Hippocampal formation (tissue), 2 donors: ENCODE data around the gene CD99L2.
A peak's percentile ranks its signal among the peaks of the same experiment; 100 is the strongest.

Experiments used
- DNase-seq, 2 donors: peaks; one replicate each; lab custom pipeline; 2025; lab: John Stamatoyannopoulos, UW

The CD99L2 gene

GRCh38 chrX:150781677-150782076 lies 116.8 kb downstream of the CD99L2 start:
- no peak for DNase-seq

- DNase-seq: no peak
Measured at GRCh38 chrX:150779385-150779784, 119.1 kb downstream of the CD99L2 start.

GRCh38 chrX:150777328-150777992 lies 121.0 kb downstream of the CD99L2 start:
- DNase-seq: no peak

GRCh38 chrX:150775569-150776350 lies 122.7 kb downstream of the CD99L2 start:
- no peak for DNase-seq

- DNase-seq: peak in 1 of 2 donors; percentile 26
Measured at GRCh38 chrX:150774798-150775568, 123.5 kb downstream of the CD99L2 start.

- no peak for DNase-seq
Measured at GRCh38 chrX:150773634-150774033, 124.8 kb downstream of the CD99L2 start.

- DNase-seq: no peak
Measured at GRCh38 chrX:150773117-150773516, 125.4 kb downstream of the CD99L2 start.

GRCh38 chrX:150772150-150772970 lies 126.1 kb downstream of the CD99L2 start:
- peak; percentile 12 to 42 for DNase-seq

- DNase-seq: no peak
Measured at GRCh38 chrX:150771116-150771515, 127.4 kb downstream of the CD99L2 start.

- DNase-seq: no peak
Measured at GRCh38 chrX:150770623-150771022, 127.8 kb downstream of the CD99L2 start.

GRCh38 chrX:150769408-150769807 lies 129.1 kb downstream of the CD99L2 start:
- DNase-seq: no peak

GRCh38 chrX:150768580-150769190 lies 129.8 kb downstream of the CD99L2 start:
- DNase-seq: peak in 1 of 2 donors; percentile 44

GRCh38 chrX:150768132-150768485 lies 130.4 kb downstream of the CD99L2 start:
- no peak for DNase-seq

- DNase-seq: no peak
Measured at GRCh38 chrX:150767475-150768131, 130.9 kb downstream of the CD99L2 start.

GRCh38 chrX:150767045-150767395 lies 131.4 kb downstream of the CD99L2 start:
- no peak for DNase-seq

GRCh38 chrX:150766351-150767044 lies 132.0 kb downstream of the CD99L2 start:
- DNase-seq: no peak

GRCh38 chrX:150765782-150766350 lies 132.6 kb downstream of the CD99L2 start:
- DNase-seq: no peak

GRCh38 chrX:150765237-150765636 lies 133.2 kb downstream of the CD99L2 start:
- no peak for DNase-seq

GRCh38 chrX:150763810-150764209 lies 134.7 kb downstream of the CD99L2 start:
- DNase-seq: no peak

GRCh38 chrX:150763303-150763797 lies 135.1 kb downstream of the CD99L2 start:
- DNase-seq: no peak
